NB4 (cell line): ENCODE data around the gene SLC39A11.

Experiments used
- DNase-seq: peaks from one replicate; pipeline ENCODE4 v3.0.0; 2010; ENCODE audit warnings: low read depth
- H3K4me3 ChIP-seq: one replicate; pipeline ENCODE4 v1.5.1; 2011; ENCODE audit warnings: mild to moderate bottlenecking, low read depth, low read length, moderate library complexity
- MYC ChIP-seq: IDR thresholded peaks from 2 replicates; pipeline ENCODE4 v1.6.1; 2011; ENCODE audit warnings: low read depth, low read length
- POLR2A ChIP-seq: IDR thresholded peaks from 2 replicates; pipeline ENCODE4 v1.6.1; 2011; ENCODE audit warnings: mild to moderate bottlenecking; ENCODE audit not compliant: insufficient read length; ENCODE audit errors: extremely low read depth
- TF ChIP-seq, protein P1 (sequence below): IDR thresholded peaks from 2 replicates; pipeline ENCODE4 v1.6.1; 2011; ENCODE audit warnings: low read depth, low read length
- TF ChIP-seq, protein P2 (sequence below): IDR thresholded peaks from one replicate; pipeline ENCODE4 v1.5.1; 2012; ENCODE audit warnings: low read depth, low read length

The SLC39A11 gene

DNA sequence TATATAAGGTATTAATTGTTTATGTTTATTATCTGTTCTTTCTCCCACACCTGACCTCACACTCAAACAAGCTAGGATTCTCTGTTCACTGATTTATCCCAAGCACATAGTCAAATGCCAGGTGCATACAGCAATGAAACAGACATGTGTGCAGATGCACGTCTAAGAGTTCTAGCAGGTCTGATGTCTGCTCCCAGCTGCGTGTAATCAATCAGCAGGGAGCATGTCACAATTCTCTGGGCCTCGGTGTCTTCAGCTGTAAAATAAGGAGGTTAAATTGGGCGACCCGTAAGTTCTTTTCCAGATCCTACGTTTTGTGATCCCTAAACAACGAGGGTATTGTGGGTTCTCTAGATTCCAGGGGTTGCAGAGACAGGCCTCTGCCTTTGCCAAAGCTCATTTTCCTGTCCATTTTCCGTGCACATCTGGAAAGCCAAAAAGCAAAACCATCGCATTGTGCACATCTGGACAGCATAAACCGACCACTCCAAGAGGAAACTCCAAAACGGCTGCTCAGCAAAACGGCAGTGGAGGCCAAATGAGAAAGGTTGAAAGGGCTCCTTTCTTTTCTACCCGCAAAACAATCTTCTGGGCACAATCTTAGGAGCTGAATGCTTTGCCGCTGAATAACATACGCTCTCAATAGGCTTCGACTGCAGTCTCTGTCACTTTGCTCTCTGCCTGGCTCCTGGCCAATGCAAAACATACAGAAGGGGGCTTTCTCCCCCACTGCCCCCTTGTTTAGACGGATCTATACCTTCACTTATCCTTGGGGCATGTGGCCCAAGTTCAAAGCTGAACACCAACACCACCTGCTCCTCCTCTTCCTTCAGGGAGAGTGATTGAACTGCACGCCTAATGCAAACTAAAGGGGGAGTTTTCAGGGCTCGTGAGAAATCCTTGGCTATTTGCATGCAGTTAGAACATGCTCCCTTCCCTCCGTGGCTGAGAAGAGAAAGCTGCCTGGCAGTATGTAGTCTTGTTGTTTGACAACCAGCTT lies 426.3 kb downstream of the SLC39A11 start:
- H3K4me3 ChIP-seq = no peak overlapping the region
- TF ChIP-seq, protein P1, sequence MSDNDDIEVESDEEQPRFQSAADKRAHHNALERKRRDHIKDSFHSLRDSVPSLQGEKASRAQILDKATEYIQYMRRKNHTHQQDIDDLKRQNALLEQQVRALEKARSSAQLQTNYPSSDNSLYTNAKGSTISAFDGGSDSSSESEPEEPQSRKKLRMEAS = no peak
- TF ChIP-seq POLR2A (no peak), MYC (no peak)
- TF ChIP-seq, protein P2, sequence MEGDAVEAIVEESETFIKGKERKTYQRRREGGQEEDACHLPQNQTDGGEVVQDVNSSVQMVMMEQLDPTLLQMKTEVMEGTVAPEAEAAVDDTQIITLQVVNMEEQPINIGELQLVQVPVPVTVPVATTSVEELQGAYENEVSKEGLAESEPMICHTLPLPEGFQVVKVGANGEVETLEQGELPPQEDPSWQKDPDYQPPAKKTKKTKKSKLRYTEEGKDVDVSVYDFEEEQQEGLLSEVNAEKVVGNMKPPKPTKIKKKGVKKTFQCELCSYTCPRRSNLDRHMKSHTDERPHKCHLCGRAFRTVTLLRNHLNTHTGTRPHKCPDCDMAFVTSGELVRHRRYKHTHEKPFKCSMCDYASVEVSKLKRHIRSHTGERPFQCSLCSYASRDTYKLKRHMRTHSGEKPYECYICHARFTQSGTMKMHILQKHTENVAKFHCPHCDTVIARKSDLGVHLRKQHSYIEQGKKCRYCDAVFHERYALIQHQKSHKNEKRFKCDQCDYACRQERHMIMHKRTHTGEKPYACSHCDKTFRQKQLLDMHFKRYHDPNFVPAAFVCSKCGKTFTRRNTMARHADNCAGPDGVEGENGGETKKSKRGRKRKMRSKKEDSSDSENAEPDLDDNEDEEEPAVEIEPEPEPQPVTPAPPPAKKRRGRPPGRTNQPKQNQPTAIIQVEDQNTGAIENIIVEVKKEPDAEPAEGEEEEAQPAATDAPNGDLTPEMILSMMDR = no peak
- DNase-seq = no peak

DNA sequence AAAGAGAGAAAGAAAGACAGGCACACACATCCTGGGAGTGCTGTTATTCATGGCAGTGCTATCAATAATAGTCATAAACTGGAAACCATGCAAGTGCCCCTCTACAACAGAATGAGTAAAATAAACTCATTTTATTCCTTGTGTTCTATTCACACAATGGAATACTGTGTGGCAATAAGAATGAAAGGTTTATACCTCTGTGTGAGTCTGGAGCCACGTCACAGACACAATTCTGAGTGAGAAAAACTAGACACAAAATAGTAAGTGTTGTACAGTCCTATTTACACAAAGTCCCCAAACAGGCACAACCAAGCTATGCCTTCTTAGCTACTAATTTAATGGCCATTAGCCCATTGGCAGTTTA lies 429.7 kb downstream of the SLC39A11 start:
- DNase-seq = no peak
- no peak overlapping the region for H3K4me3 ChIP-seq
- TF ChIP-seq MYC (no peak), POLR2A (no peak)
- TF ChIP-seq, protein P1 = no peak
- TF ChIP-seq, protein P2 = no peak

DNA sequence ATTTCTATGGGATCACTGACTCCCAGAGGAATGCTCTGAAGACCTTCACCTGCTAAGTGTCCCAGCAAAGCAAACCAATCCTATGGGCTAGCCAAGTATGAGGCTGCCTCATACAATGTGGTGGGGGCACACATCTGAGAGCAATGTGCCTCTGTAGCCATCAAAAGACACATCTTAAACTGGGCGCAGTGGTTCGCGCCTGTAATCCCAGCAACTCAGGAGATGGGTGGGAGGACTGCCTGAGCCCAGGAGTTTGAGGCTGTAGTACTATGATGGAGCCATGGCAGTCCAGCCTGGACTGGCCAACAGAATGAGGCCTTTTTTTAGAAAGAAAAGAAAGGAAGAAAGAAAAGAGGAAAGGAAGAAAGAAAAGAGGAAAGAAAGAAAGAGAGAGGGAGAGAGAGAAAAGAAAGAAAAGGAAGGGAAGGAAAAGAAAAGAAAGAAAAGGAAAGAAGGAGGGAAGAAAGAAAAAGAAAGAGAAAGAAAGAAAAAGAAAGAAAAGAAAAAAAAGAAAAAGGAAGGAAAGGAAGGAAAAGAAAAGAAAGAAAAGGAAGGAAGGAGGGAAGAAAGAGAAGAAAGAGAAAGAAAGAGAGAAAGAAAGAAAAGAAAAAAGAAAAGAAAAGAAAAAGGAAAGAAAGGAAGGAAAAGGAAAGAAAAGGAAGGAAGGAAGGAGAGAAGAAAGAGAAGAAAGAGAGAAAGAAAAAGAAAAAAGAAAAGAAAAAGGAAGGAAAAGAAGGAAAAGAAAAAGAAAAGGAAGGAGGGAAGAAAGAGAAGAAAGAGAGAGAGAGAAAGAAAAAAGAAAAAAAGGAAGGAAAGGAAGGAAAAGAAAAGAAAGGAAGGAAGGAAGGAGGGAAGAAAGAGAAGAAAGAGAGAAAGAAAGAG lies 430.3 kb downstream of the SLC39A11 start:
- TF ChIP-seq POLR2A (no peak), MYC (no peak)
- TF ChIP-seq, protein P2 = no peak
- TF ChIP-seq, protein P1 = no peak
- no peak overlapping the region for H3K4me3 ChIP-seq
- no peak for DNase-seq

DNA sequence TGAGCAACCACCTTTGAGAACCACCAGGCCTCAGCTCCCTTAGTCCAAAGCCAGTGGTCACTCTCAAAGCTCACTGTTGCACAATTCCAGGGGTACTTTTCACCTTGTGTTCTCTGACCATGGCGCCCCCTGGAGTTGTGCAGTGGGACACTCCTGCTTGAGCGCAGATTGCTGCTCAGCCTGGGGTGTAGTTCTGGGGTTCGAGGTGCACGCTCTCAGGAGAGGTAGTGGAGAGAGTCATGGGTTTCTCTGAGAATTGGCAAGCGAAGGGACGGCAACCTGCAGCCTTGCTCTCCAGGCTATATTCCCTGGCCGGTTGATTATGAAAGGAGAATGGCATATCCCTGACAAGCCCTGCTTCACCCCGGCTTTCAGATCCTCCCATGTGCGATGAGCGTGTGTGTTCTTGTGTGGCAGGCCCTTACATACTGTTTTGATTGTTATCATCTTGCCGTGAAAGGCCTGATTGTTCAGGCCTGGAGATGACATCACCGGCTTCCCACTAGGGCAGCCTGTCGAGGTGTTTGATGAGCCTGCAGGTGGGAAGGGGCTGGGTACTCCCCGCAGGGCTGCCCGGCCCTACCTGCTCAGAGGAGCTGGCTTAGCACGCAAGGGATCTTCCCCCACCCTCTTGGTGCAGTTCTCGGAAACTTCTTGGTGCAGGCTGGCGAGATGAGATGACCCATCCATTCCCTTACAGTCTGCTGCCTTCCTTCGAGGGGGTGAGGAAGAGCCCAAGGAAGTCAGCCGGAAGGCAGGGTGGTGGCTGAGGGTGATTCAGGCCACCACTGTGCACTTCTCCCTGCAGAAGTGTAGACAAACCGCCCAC lies 431.2 kb downstream of the SLC39A11 start:
- no peak for DNase-seq
- TF ChIP-seq, protein P2 = peak; percentile 7
- no peak for TF ChIP-seq MYC
- no peak overlapping the region for H3K4me3 ChIP-seq

DNA sequence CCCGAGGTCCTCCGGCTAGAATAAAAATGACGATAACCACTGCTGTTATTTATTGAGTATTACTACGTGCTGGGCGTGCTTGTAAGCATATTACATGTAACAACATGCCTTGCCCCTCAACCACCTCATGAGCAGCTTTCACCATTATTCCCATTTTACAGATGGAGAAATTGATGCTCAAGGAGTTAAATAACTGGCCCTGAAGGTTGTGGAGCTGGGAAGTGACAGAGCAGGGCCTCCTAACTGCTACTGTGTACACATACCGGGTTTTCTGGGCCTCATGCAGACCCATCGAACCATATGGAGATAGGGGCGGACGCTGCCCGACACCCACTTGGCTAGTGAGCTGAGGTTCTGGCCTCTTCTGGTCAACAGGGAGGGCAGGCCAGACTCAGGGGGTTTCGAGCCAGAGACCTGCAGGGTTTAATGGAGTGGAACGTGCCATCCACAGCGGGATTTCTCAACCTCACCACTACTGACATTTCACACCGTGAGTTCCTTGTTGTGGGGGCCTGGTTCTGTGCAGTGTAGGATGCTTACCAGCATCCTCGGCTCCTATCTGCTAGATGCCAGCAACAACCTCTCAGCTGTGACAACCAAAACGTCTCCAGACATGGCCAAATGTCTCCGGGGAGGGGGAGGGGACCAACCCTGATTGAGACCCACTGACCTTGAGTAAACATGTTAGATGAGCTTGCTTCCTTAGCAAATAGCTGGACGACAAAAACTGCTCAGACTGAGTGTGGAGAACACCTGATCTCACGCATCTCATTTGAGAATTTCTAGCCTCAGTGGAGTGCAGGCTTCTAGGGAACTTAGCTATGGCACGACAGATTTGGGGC lies 432.0 kb downstream of the SLC39A11 start:
- H3K4me3 ChIP-seq = no peak overlapping the region
- no peak for DNase-seq
- TF ChIP-seq POLR2A (no peak), MYC (no peak)
- TF ChIP-seq, protein P1 = no peak
- TF ChIP-seq, protein P2 = no peak
